Sigmoid colon (tissue), 7 donors: Measurements from ENCODE around the gene SLC8B1. TPM values are rescaled to one million over a fixed set of nuclear protein-coding genes. Genes with fewer than 3 reads are reported as not detected.

ENCODE experiments used
- DNase-seq: peaks from one replicate; pipeline ENCODE4 v3.0.0-alpha.2; 2019
- H3K27ac ChIP-seq, 4 donors: fragments of 200-600 bp; sonication (generic); one replicate each; pipeline ENCODE4 v1.5.1; 2016 to 2019; ENCODE audit warnings: mild to moderate bottlenecking in 1 of 4
- H3K27me3 ChIP-seq, 3 donors: fragments of 200-600 bp; sonication (generic); one replicate each; pipeline ENCODE4 v1.5.1; 2019; ENCODE audit warnings: mild to moderate bottlenecking in 1 of 3
- H3K36me3 ChIP-seq, 4 donors: fragments of 200-600 bp; sonication (generic); one replicate each; pipeline ENCODE4 v1.5.1; 2016 to 2019
- H3K4me1 ChIP-seq, 4 donors: fragments of 200-600 bp; sonication (generic); one replicate each; pipeline ENCODE4 v1.5.1; 2017 to 2019
- H3K4me3 ChIP-seq, 4 donors: fragments of 200-600 bp; sonication (generic); one replicate each; pipeline ENCODE4 v1.5.1; 2017 to 2019; ENCODE audit warnings: mild to moderate bottlenecking in 2 of 4, moderate library complexity in 1 of 4
- H3K9me3 ChIP-seq, 4 donors: fragments of 200-600 bp in 3 of 4; sonication (generic) in 3 of 4; one replicate each; pipeline versions ENCODE4 v1.5.1 to v1.6.1; 2013 to 2019
- EP300 ChIP-seq, 4 donors: sonication (generic); formaldehyde crosslinking; IDR thresholded peaks; one replicate each; pipeline ENCODE4 v1.6.1; 2017; ENCODE audit warnings: antibody characterized with exemption in 4 of 4
- POLR2A ChIP-seq, 2 donors: fragments of 450-650 bp; IDR thresholded peaks; one replicate each; pipeline ENCODE4 v1.6.1; 2016; ENCODE audit warnings: antibody characterized with exemption in 2 of 2, mild to moderate bottlenecking in 2 of 2, moderate library complexity in 2 of 2
- POLR2AphosphoS5 ChIP-seq, 4 donors: sonication (generic); formaldehyde crosslinking; IDR thresholded peaks; one replicate each; pipeline ENCODE4 v1.6.1; 2017; ENCODE audit warnings: antibody characterized with exemption in 4 of 4
- WGBS, 2 donors: extraction: QIAGEN DNeasy Blood & Tissue Kit; methylation state at CpG; one replicate each; pipeline ENCODE4 v1.1.7; 2013; 5-methylcytosine and 5-hydroxymethylcytosine counted together
- intact Hi-C: fragments of 100-400 bp; cut with DNase I; formaldehyde crosslinking; loops from one replicate; pipeline ENCODE4 v1.15.1; 2023
- polyA plus RNA-seq, 3 donors: library from polyadenylated mRNA; stranded (reverse); fragments of 200-250 nt; gene quantifications; one replicate each; pipeline ENCODE4 v1.2.3, GENCODE V29; 2013
- total RNA-seq, 4 donors: library from RNA; depleted of rRNA; stranded (reverse); fragments of >200 nt; gene quantifications; one replicate each; pipeline ENCODE4 v1.1.0, GENCODE V29; 2016
- TF ChIP-seq, protein P1 (sequence below), 4 experiments: fragments of 450-650 bp in 3 of 4; fragments of 200-600 bp in 1 of 4; IDR thresholded peaks; one replicate each; pipeline ENCODE4 v1.5.1; 2016 to 2019; ENCODE audit warnings: antibody characterized with exemption in 4 of 4, mild to moderate bottlenecking in 3 of 4, moderate library complexity in 2 of 4
- donor health status: healthy with polysubstance abuse.
- donor health status: Bipolar disorder and iron deficiency.
- donor health status: healthy.

SLC8B1 gene
- total and polyA plus RNA-seq, 7 donors, result 8.4 to 38.5 (median 17.1) TPM

DNA sequence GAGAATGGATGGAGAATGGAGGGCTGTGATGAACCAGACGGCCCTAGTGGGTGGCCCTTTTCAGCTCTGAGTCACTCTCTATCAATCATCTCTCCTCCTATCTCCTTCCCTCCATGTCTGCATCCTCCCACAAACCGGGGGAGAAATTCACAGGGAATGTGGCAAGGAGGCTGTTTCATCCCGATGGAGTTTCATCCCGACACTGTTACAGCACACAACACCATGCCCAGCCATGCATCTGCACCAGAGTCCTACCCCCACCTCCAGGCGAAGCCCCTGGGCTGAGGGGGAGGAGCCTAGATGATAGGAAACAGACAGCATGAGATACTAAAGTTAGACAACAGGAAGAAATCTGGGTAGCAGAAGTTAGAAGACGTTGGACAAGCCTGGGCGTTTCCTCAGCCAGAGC is 20.8 kb downstream of the SLC8B1 start:
- Histone ChIP-seq H3K27me3 (no peaks in the 10 kb centered on the region), H3K36me3 (peaks cover 6 to 76% (median 20%) of the 10 kb centered on the region in 4 donors), H3K4me3 (no peak overlapping the region), H3K9me3 (no peaks in the 10 kb centered on the region), H3K27ac (no peak overlapping the region), H3K4me1 (no peaks in the 10 kb centered on the region)
- intact Hi-C loops, result loop anchor here (5.0 kb wide), 1 partner anchor 598 kb away; no protein-coding TSS in a partner anchor
- WGBS, 2 donors, result 82 to 85% methylated on average over 7 of the region's 7 CpGs
- TF ChIP-seq POLR2A (IDR thresholded peaks at IDR 0.05) (no peak), POLR2AphosphoS5 (IDR thresholded peaks at IDR 0.05) (no peak), EP300 (IDR thresholded peaks at IDR 0.05) (no peak)
- TF ChIP-seq, protein P1, sequence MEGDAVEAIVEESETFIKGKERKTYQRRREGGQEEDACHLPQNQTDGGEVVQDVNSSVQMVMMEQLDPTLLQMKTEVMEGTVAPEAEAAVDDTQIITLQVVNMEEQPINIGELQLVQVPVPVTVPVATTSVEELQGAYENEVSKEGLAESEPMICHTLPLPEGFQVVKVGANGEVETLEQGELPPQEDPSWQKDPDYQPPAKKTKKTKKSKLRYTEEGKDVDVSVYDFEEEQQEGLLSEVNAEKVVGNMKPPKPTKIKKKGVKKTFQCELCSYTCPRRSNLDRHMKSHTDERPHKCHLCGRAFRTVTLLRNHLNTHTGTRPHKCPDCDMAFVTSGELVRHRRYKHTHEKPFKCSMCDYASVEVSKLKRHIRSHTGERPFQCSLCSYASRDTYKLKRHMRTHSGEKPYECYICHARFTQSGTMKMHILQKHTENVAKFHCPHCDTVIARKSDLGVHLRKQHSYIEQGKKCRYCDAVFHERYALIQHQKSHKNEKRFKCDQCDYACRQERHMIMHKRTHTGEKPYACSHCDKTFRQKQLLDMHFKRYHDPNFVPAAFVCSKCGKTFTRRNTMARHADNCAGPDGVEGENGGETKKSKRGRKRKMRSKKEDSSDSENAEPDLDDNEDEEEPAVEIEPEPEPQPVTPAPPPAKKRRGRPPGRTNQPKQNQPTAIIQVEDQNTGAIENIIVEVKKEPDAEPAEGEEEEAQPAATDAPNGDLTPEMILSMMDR (IDR thresholded peaks at IDR 0.05), result no peak
- no peak for DNase-seq

- Histone ChIP-seq H3K4me3 (no peak overlapping the region), H3K36me3 (peaks cover 0 to 77% (median 21%) of the 10 kb centered on the region in 4 donors), H3K4me1 (no peaks in the 10 kb centered on the region), H3K9me3 (no peaks in the 10 kb centered on the region), H3K27ac (no peak overlapping the region), H3K27me3 (no peaks in the 10 kb centered on the region)
- WGBS, 2 donors, result 95 to 98% methylated on average over 1 of the region's 1 CpG
- DNase-seq, result no peak
- TF ChIP-seq, protein P1 (IDR thresholded peaks at IDR 0.05), result no peak
- TF ChIP-seq POLR2AphosphoS5 (IDR thresholded peaks at IDR 0.05) (no peak), POLR2A (IDR thresholded peaks at IDR 0.05) (no peak), EP300 (IDR thresholded peaks at IDR 0.05) (no peak)
- intact Hi-C loops, result loop anchor here (5.0 kb wide), 1 partner anchor 602 kb away; no protein-coding TSS in a partner anchor
Measured at GRCh38 chr12:113310489-113310888, 24.4 kb downstream of the SLC8B1 start.

- TF ChIP-seq EP300 (IDR thresholded peaks at IDR 0.05), result no peak
- TF ChIP-seq, protein P1 (IDR thresholded peaks at IDR 0.05), result no peak
- TF ChIP-seq POLR2AphosphoS5 (IDR thresholded peaks at IDR 0.05), result no peak
- TF ChIP-seq POLR2A (IDR thresholded peaks at IDR 0.05), result no peak
- H3K36me3 ChIP-seq, result peaks cover 0 to 58% (median 23%) of the 10 kb centered on the region in 4 donors
- WGBS, 2 donors, result 90 to 92% methylated on average over 11 of the region's 11 CpGs
- DNase-seq, result no peak
- no peak overlapping the region for H3K4me3 ChIP-seq
- H3K4me1 ChIP-seq, result no peaks in the 10 kb centered on the region
- H3K9me3 ChIP-seq, result no peaks in the 10 kb centered on the region
- no peaks in the 10 kb centered on the region for H3K27me3 ChIP-seq
- intact Hi-C loops, result no loop called here
- H3K27ac ChIP-seq, result no peak overlapping the region
Measured at GRCh38 chr12:113306382-113306781, 28.5 kb downstream of the SLC8B1 start.

DNA sequence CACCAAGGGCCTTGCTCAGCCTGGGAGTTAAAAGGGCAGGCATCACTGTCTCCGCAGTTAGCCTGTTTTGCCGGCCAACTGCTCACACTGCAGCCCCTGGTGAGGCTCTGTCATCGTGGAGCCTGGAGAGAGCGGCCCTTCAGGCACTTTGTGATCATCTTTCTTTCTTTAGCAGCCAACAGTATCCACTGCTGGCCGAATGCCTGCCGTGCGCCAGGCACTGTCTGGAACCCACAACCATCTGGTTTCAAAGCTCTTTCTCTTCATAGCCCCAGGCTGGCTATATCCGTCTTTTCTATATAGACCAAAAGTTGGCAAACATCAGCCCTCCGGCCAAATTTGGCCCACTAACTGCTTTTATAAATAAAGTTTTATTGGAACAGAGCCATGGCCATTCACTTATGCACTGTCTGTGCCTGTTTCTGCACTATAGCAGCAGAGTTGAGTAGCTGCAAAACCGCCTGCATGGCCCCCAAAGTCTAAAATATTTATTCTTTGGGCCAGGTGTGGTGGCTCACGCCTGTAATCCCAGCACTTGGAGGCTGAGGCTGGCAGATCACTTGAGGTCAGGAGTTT is 29.5 kb downstream of the SLC8B1 start:
- 96% methylated on average over 11 of the region's 11 CpGs for WGBS, 2 donors
- no peak for DNase-seq

More for the DNA sequence above, 29.5 kb downstream of the SLC8B1 start:
- Histone ChIP-seq H3K36me3 (peaks cover 0 to 53% (median 23%) of the 10 kb centered on the region in 4 donors), H3K27me3 (no peaks in the 10 kb centered on the region), H3K4me3 (no peak overlapping the region), H3K4me1 (no peaks in the 10 kb centered on the region), H3K27ac (no peak overlapping the region), H3K9me3 (no peaks in the 10 kb centered on the region)
- TF ChIP-seq EP300 (IDR thresholded peaks at IDR 0.05) (no peak), POLR2A (IDR thresholded peaks at IDR 0.05) (no peak), POLR2AphosphoS5 (IDR thresholded peaks at IDR 0.05) (no peak)
- TF ChIP-seq, protein P1 (IDR thresholded peaks at IDR 0.05), result no peak
- intact Hi-C loops, result no loop called here
